Large intestine (tissue), 3 donors: ENCODE results near the gene DCXR. TPM values are rescaled to one million over a fixed set of nuclear protein-coding genes. Genes with fewer than 3 reads are reported as not detected.

Source experiments
- DNase-seq, 2 donors: peaks; one replicate each; pipeline versions ENCODE4 v3.0.0 to v3.0.0-alpha.2; 2013
- H3K27ac ChIP-seq: one replicate; pipeline ENCODE4 v1.5.1; 2013; ENCODE audit warnings: low read length
- H3K27me3 ChIP-seq: 2 replicates; pipeline ENCODE4 v1.6.1; 2013; ENCODE audit warnings: low read length; ENCODE audit not compliant: control insufficient read depth, insufficient read depth
- H3K36me3 ChIP-seq: 2 replicates; pipeline ENCODE4 v1.6.1; 2013; ENCODE audit warnings: low read length; ENCODE audit not compliant: control insufficient read depth, insufficient read depth
- H3K4me1 ChIP-seq: one replicate; pipeline ENCODE4 v1.6.1; 2013; ENCODE audit warnings: low read length; ENCODE audit not compliant: control insufficient read depth, insufficient read depth
- H3K4me3 ChIP-seq: one replicate; pipeline ENCODE4 v1.5.1; 2013; ENCODE audit warnings: low read length
- H3K9me3 ChIP-seq: one replicate; pipeline ENCODE4 v1.6.1; 2013; ENCODE audit warnings: mild to moderate bottlenecking, low read depth, low read length, moderate library complexity; ENCODE audit not compliant: control insufficient read depth
- WGBS: methylation state at CpG from one replicate; pipeline ENCODE4 v1.1.5; 2013; ENCODE audit warnings: low lambda C conversion rate; ENCODE audit not compliant: insufficient coverage; 5-methylcytosine and 5-hydroxymethylcytosine counted together
- polyA plus RNA-seq: library from polyadenylated mRNA; unstranded; fragments of 120-200 nt; gene quantifications from one replicate; pipeline ENCODE4 v1.2.1, GENCODE V29; 2013

DCXR gene
- polyA plus RNA-seq, 1 donor = 44.1 TPM

DNA sequence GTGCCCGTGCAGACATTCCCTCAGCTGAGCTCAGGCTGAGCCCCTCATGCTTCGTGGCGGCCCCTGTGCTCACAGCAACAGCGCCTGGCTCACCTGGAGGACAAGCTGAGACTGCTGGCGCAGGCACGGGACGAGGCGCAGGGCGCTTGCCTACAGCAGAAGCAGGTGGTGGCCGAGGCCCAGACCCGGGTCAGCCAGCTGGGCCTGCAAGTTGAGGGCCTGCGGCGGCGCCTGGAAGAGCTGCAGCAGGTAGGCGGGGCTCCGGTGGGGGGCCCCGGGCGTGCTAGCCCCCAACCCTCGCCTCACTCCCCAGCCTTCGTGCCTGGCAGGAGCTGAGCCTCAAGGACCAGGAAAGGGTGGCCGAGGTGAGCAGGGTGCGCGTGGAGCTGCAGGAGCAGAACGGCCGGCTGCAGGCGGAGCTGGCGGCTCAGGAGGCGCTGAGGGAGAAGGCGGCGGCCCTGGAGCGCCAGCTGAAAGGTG, 7.5 kb downstream of the DCXR start:
- H3K4me3 ChIP-seq = no peak overlapping the region
- no CpG with 5 or more reads among the region's 31 CpGs for WGBS

GRCh38 chr17:82029391-82029790, 8.1 kb downstream of the DCXR start:
- Histone ChIP-seq H3K27ac (no peak overlapping the region), H3K36me3 (peaks cover 25% of the 10 kb centered on the region), H3K4me1 (peaks cover 12% of the 10 kb centered on the region), H3K4me3 (no peak overlapping the region), H3K27me3 (peaks cover 6% of the 10 kb centered on the region), H3K9me3 (peaks cover 3% of the 10 kb centered on the region)
- WGBS = no CpG with 5 or more reads among the region's 16 CpGs
- no peak for DNase-seq

More for the DNA sequence above, 7.5 kb downstream of the DCXR start:
- H3K9me3 ChIP-seq = peaks cover 3% of the 10 kb centered on the region
- peaks cover 25% of the 10 kb centered on the region for H3K36me3 ChIP-seq
- H3K4me1 ChIP-seq = peaks cover 11% of the 10 kb centered on the region
- no peak for DNase-seq
- H3K27ac ChIP-seq = no peak overlapping the region
- peaks cover 6% of the 10 kb centered on the region for H3K27me3 ChIP-seq

- Histone ChIP-seq H3K27ac (no peak overlapping the region), H3K4me3 (no peak overlapping the region), H3K4me1 (peaks cover 16% of the 10 kb centered on the region), H3K36me3 (peaks cover 25% of the 10 kb centered on the region), H3K27me3 (peaks cover 6% of the 10 kb centered on the region), H3K9me3 (peaks cover 3% of the 10 kb centered on the region)
- no peak for DNase-seq
- no CpG with 5 or more reads among the region's 9 CpGs for WGBS
Measured at GRCh38 chr17:82028966-82029365, 8.5 kb downstream of the DCXR start.

DNA sequence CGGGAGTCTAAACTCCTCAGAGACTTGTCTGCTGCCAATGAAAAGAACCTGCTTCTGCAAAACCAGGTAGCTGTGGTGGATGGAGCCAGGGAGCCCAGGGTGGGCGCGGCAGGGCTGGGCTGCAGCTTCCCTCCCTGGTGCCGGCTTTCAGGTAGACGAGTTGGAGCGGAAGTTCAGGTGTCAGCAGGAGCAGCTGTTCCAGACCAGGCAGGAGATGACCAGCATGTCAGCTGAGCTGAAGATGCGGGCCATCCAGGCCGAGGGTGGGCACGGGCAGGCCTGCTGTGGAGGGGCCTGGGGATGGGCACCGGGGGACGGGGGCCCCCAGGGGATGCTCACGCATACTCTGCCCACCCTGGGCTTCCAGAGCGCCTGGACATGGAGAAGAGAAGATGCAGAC, 9.3 kb downstream of the DCXR start:
- peaks cover 25% of the 10 kb centered on the region for H3K36me3 ChIP-seq
- WGBS = no CpG with 5 or more reads among the region's 13 CpGs
- H3K27me3 ChIP-seq = peaks cover 6% of the 10 kb centered on the region
- no peak for DNase-seq
- peaks cover 3% of the 10 kb centered on the region for H3K9me3 ChIP-seq
- H3K4me3 ChIP-seq = no peak overlapping the region
- peaks cover 19% of the 10 kb centered on the region for H3K4me1 ChIP-seq
- H3K27ac ChIP-seq = no peak overlapping the region

GRCh38 chr17:82025401-82026107, 11.9 kb downstream of the DCXR start:
- peaks cover 23% of the 10 kb centered on the region for H3K4me1 ChIP-seq
- no peak overlapping the region for H3K4me3 ChIP-seq
- no peaks in the 10 kb centered on the region for H3K9me3 ChIP-seq
- no peak for DNase-seq
- H3K27ac ChIP-seq = no peak overlapping the region
- H3K27me3 ChIP-seq = no peaks in the 10 kb centered on the region
- WGBS = no CpG with 5 or more reads among the region's 25 CpGs
- H3K36me3 ChIP-seq = peaks cover 25% of the 10 kb centered on the region

- Histone ChIP-seq H3K27ac (no peak overlapping the region), H3K4me1 (peaks cover 23% of the 10 kb centered on the region), H3K4me3 (no peak overlapping the region), H3K27me3 (no peaks in the 10 kb centered on the region), H3K36me3 (peaks cover 25% of the 10 kb centered on the region), H3K9me3 (no peaks in the 10 kb centered on the region)
- DNase-seq = no peak
- WGBS = no CpG with 5 or more reads among the region's 17 CpGs
Measured at GRCh38 chr17:82024859-82025258, 12.6 kb downstream of the DCXR start.

GRCh38 chr17:82023447-82024241, 13.9 kb downstream of the DCXR start:
- H3K4me3 ChIP-seq = peak overlapping the region; percentile 58
- no peaks in the 10 kb centered on the region for H3K27me3 ChIP-seq
- H3K36me3 ChIP-seq = peaks cover 26% of the 10 kb centered on the region
- H3K4me1 ChIP-seq = peaks cover 23% of the 10 kb centered on the region
- peak in 1 of 2 donors; percentile 38 for DNase-seq
- H3K27ac ChIP-seq = no peak overlapping the region
- WGBS = no CpG with 5 or more reads among the region's 55 CpGs
- no peaks in the 10 kb centered on the region for H3K9me3 ChIP-seq

DNA sequence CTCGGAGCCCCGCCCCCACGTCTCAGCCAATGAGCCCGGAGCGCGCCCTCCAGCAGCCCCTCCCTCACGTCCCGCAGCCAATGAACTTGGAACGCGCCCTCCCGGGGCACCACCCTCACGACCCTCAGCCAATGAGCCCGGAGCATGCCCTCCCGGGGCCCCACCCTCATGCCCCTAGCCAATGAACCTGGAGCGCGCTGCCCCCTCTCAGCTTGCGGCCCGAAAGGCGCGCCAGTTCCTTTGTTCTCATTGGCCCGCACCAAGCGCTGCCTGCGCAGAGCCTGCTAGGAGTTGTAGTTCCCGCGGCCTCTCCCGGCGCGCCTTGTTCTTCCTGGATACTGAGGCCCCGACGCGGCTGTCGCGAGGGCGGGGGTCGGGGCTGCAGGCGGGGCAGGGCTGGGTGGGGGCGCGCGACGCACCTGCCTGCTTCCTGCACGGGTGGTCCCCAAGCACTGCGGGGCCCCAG, 14.5 kb downstream of the DCXR start, which contains the start of gene LRRC45:
Gene LRRC45 (plus strand): TSS at position 325 of the 466 bp plus-strand sequence. CDS start 339 bp downstream, outside the sequence.
- peak within 1 kb of the TSS; percentile 97 for H3K4me3 ChIP-seq
- no peaks in the 10 kb centered on the region for H3K9me3 ChIP-seq
- H3K36me3 ChIP-seq = peaks cover 26% of the 10 kb centered on the region
- peaks cover 23% of the 10 kb centered on the region for H3K4me1 ChIP-seq
- WGBS = no CpG with 5 or more reads among the region's 42 CpGs
- DNase-seq = peak; percentile 100
- H3K27me3 ChIP-seq = no peaks in the 10 kb centered on the region
- H3K27ac ChIP-seq = no peak within 1 kb of the TSS

GRCh38 chr17:82022310-82022980, 15.1 kb downstream of the DCXR start, which contains the start of gene CENPX:
CENPX (minus strand) TSS chr17:82022878; CDS start chr17:82022861, 17 bp downstream.
- no peak for DNase-seq
- H3K4me3 ChIP-seq = peak within 1 kb of the TSS; percentile 97
- peaks cover 27% of the 10 kb centered on the region for H3K36me3 ChIP-seq
- peaks cover 23% of the 10 kb centered on the region for H3K4me1 ChIP-seq
- H3K9me3 ChIP-seq = no peaks in the 10 kb centered on the region
- no peaks in the 10 kb centered on the region for H3K27me3 ChIP-seq
- no peak within 1 kb of the TSS for H3K27ac ChIP-seq
- no CpG with 5 or more reads among the region's 64 CpGs for WGBS

DNA sequence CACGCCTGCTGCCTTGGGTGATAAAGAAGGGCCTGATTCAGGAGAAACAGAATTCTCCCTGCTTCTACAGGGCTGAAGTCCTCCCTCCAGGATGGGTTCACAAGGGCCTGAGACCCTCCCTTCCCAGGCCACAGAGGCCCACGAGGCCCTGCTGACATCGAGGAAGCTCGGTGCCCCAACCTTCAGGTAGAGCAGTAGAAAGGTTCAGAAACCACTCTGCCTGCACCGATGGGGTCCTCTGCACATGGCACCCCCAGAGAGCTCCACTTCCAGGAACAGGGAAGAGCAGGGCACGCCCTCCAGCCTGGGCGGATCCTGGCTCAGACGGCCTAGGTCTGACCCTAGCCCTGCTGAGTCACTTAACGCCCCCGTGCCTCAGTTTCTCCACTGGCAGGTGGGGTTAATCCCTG, 15.6 kb downstream of the DCXR start:
- Histone ChIP-seq H3K9me3 (no peaks in the 10 kb centered on the region), H3K27me3 (no peaks in the 10 kb centered on the region), H3K27ac (no peak overlapping the region), H3K4me1 (peaks cover 23% of the 10 kb centered on the region), H3K4me3 (peak overlapping the region; percentile 97), H3K36me3 (peaks cover 22% of the 10 kb centered on the region)
- no CpG with 5 or more reads among the region's 10 CpGs for WGBS
- DNase-seq = peak in 1 of 2 donors; percentile 22
